Muscle of leg (tissue), 11 donors: ENCODE data around the gene PTGES. TPM values are rescaled to one million over a fixed set of nuclear protein-coding genes. Genes with fewer than 3 reads are reported as not detected.

ENCODE experiments used
- DNase-seq: peaks from one replicate; pipeline ENCODE4 v3.0.0; 2013
- H3K27ac ChIP-seq: one replicate; pipeline ENCODE4 v1.5.1; 2013; ENCODE audit warnings: mild to moderate bottlenecking, low read length, control low read depth
- H3K27me3 ChIP-seq: one replicate; pipeline ENCODE4 v1.6.1; 2013; ENCODE audit warnings: low read length; ENCODE audit not compliant: control insufficient read depth, insufficient read depth
- H3K36me3 ChIP-seq: one replicate; pipeline ENCODE4 v1.6.1; 2013; ENCODE audit warnings: low read length; ENCODE audit not compliant: control insufficient read depth, insufficient read depth
- H3K4me1 ChIP-seq: one replicate; pipeline ENCODE4 v1.6.1; 2013; ENCODE audit warnings: low read length; ENCODE audit not compliant: control insufficient read depth, insufficient read depth
- H3K4me3 ChIP-seq: one replicate; pipeline ENCODE4 v1.5.1; 2013; ENCODE audit warnings: low read length, control low read depth
- H3K9me3 ChIP-seq: replicated peaks from 2 replicates; pipeline ENCODE4 v1.6.1; 2013; ENCODE audit warnings: low read depth, low read length; ENCODE audit not compliant: control insufficient read depth
- whole genome bisulfite sequencing: methylation state at CpG from one replicate; pipeline ENCODE4 v1.1.5; 2013; ENCODE audit warnings: missing lambda C conversion rate; ENCODE audit not compliant: insufficient coverage; 5-methylcytosine and 5-hydroxymethylcytosine counted together
- polyA plus RNA-seq, 8 donors: library from polyadenylated mRNA; unstranded; fragments of 120-200 nt; gene quantifications; one replicate each; pipeline versions ENCODE4 v1.2.1 to v1.2.3, GENCODE V29; 2013; ENCODE audit warnings: inconsistent platforms in 1 of 8, low replicate concordance in 1 of 8; ENCODE audit not compliant: insufficient read length in 8 of 8, insufficient read depth in 1 of 8
- total RNA-seq: library from RNA; stranded (reverse); fragments of 120-200 nt; gene quantifications from one replicate; pipeline ENCODE4 v1.2.4, GENCODE V29; 2013

PTGES gene
- total and polyA plus RNA-seq, 9 donors = 6.7 to 10.5 (median 8.5) TPM

GRCh38 chr9:129720181-129720864 is 32.5 kb downstream of the PTGES start:
- no peak for DNase-seq
- H3K36me3 ChIP-seq = no peaks in the 10 kb centered on the region
- 77% methylated on average over 29 of the region's 31 CpGs for WGBS
- no peaks in the 10 kb centered on the region for H3K9me3 ChIP-seq
- peaks cover 17% of the 10 kb centered on the region for H3K27me3 ChIP-seq
- no peak overlapping the region for H3K27ac ChIP-seq
- peaks cover 5% of the 10 kb centered on the region for H3K4me1 ChIP-seq
- no peak overlapping the region for H3K4me3 ChIP-seq

GRCh38 chr9:129719135-129719534 is 33.7 kb downstream of the PTGES start:
- Histone ChIP-seq H3K27ac (no peak overlapping the region), H3K36me3 (no peaks in the 10 kb centered on the region), H3K4me3 (no peak overlapping the region), H3K4me1 (peaks cover 11% of the 10 kb centered on the region), H3K9me3 (no peaks in the 10 kb centered on the region), H3K27me3 (peaks cover 17% of the 10 kb centered on the region)
- no peak for DNase-seq
- 57% methylated on average over 36 of the region's 38 CpGs for WGBS

- H3K27ac ChIP-seq = no peak overlapping the region
- WGBS = 62% methylated on average over 4 of the region's 5 CpGs
- DNase-seq = no peak
- H3K27me3 ChIP-seq = peaks cover 17% of the 10 kb centered on the region
- peaks cover 12% of the 10 kb centered on the region for H3K4me1 ChIP-seq
- H3K36me3 ChIP-seq = no peaks in the 10 kb centered on the region
- no peaks in the 10 kb centered on the region for H3K9me3 ChIP-seq
- H3K4me3 ChIP-seq = no peak overlapping the region
These were observed 34.2 kb downstream of the PTGES start for GRCh38 chr9:129718647-129719046.

DNA sequence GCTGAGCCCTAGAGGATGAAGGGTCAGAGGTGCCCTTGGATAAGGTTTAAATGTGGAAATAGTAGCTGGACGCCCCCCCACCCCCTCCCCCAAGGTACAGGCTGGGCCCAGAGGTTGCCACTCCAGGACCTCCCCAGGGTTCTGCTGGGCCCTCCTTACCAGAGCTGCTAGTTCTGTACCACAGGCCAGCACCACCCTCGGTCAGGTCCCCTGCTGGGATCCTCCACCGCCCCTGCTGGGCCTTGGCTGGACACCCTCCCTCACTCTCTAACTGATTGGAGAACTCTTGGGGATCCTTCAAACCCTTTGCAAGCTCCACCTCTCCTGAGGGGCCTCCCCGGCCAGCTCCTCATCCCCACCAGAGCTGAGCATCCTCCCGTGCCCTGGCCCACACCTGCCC is 34.9 kb downstream of the PTGES start:
- Histone ChIP-seq H3K27ac (no peak overlapping the region), H3K9me3 (no peaks in the 10 kb centered on the region), H3K27me3 (peaks cover 22% of the 10 kb centered on the region), H3K4me1 (peaks cover 15% of the 10 kb centered on the region), H3K4me3 (no peak overlapping the region), H3K36me3 (no peaks in the 10 kb centered on the region)
- WGBS = 57% methylated on average over 4 of the region's 5 CpGs
- no peak for DNase-seq

DNA sequence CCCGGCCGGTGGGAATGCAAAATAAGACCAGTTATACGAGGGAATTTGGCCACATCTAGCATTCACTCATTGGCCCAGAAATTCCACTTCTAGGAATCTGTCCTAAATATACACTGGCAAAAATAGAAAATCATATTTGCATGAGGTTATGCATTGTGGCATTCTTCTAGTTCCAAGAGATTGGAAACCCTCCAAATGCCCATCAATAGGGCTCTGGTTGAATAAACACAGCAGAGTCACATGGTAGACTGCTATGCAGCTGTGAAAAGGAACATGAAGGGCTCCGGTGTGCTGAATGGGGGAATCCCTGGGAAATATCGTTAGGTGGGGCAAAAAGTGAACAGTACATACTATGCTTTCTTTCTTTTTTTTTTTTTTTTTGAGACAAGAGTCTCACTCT is 36.8 kb downstream of the PTGES start:
- 86% methylated on average over 2 of the region's 5 CpGs for WGBS
- H3K9me3 ChIP-seq = no peaks in the 10 kb centered on the region
- no peak overlapping the region for H3K4me3 ChIP-seq
- H3K4me1 ChIP-seq = peaks cover 29% of the 10 kb centered on the region
- DNase-seq = peak; percentile 31
- H3K36me3 ChIP-seq = no peaks in the 10 kb centered on the region
- no peak overlapping the region for H3K27ac ChIP-seq
- H3K27me3 ChIP-seq = peaks cover 24% of the 10 kb centered on the region

DNA sequence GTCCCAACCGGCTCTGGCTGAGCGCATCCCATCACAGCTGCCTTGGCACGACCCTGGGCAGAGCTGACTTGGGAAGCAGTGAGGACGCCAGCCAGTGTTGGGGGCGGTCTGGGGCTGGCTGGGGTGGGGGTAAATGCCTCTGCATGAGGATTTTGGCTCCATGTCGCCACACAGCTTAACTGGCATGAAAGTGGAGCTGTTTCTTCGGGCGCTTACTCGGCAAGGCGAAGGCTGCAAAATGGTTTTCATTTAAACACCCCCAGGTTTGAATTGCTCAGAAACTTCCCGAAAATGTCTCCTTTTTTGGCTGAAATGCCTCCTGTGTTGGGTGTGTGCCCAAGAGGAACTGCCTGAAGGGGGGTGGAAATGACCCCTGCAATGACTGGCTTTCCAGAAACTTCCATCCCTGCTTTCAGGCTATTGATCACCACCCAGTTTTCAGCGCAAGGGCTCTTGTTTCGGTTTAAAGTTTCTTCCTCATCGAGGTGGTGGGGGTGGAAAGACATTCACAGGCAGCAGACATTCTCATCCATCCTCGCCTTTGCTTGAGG is 38.3 kb downstream of the PTGES start:
- 45% methylated on average over 11 of the region's 15 CpGs for WGBS
- peak overlapping the region; percentile 13 for H3K27ac ChIP-seq
- no peaks in the 10 kb centered on the region for H3K9me3 ChIP-seq
- no peaks in the 10 kb centered on the region for H3K36me3 ChIP-seq
- peak overlapping the region; percentile 13 for H3K4me3 ChIP-seq
- H3K27me3 ChIP-seq = peaks cover 19% of the 10 kb centered on the region
- peak; percentile 67 for DNase-seq
- H3K4me1 ChIP-seq = peaks cover 29% of the 10 kb centered on the region

DNA sequence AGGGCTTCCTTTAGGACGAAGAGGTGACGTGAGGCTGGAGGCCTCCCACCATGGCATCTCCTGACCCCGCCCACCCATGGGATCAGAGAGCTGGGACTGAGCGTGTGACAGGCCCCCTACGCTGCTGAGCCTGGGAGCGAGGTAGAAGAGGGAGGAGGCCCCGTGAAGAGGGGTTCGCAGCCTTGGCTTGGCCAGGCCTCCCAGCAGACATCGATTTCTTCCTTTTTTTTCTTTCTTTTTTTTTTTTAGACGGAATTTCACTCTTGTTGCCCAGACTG is 39.5 kb downstream of the PTGES start:
- Histone ChIP-seq H3K27ac (no peak overlapping the region), H3K4me3 (no peak overlapping the region), H3K4me1 (peaks cover 29% of the 10 kb centered on the region), H3K36me3 (no peaks in the 10 kb centered on the region), H3K27me3 (peaks cover 13% of the 10 kb centered on the region), H3K9me3 (no peaks in the 10 kb centered on the region)
- no peak for DNase-seq
- WGBS = 60% methylated on average over 1 of the region's 10 CpGs

DNA sequence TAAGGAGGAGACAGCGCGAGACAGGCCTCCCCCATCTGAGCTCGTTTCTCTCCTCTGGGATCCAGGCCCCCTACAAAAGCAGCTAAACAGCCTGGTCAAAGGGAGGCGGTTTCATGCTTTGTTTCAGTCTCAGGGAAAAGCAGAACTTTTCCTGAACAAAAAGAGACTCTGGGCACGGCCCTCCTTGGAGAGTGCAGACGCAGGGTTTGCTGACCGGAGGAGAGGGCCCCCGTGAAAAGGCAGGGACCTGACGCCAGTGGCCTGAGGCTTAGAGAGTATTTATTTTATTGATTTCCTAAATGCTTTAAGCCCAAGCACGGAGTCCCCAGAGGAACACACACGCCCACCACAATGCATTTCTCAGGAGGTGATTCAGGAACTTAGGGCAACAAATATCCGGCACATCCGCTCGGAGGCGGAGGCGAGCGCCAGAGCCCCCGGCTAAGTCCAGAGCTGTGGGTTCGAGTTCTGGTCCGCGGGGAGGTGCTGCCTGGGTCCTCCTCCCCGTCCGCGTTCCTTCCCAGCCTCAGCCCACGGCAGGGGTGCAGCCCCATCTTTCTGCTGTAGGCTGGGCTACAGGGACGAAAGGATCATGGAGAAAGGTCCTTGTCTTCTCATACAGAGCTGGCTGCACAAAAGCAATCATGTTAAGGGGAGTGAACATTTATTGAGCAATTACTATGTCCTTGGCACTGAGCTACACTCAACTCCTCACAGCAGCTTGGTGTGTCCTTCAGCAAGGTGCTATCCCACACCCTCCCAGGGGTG is 40.0 kb downstream of the PTGES start:
- peaks cover 13% of the 10 kb centered on the region for H3K27me3 ChIP-seq
- peaks cover 29% of the 10 kb centered on the region for H3K4me1 ChIP-seq
- 31% methylated on average over 12 of the region's 26 CpGs for WGBS
- DNase-seq = peak; percentile 54
- H3K36me3 ChIP-seq = no peaks in the 10 kb centered on the region
- H3K4me3 ChIP-seq = no peak overlapping the region
- H3K27ac ChIP-seq = peak overlapping the region; percentile 68
- no peaks in the 10 kb centered on the region for H3K9me3 ChIP-seq

DNA sequence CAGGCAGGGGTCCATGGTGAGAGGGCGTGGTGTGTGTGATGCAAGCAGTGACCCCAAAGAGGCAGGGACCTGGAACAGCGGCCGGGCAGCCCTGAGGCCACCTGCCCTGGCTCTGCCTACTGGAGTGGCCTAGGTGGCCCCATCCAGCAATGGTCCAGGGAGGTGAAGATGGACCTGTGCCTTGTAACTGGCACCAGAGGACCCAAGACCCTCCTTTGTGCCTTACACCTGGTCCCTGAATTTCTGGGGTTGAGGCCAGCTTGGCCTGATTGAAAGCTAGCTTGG is 42.7 kb downstream of the PTGES start:
- WGBS = 94% methylated on average over 3 of the region's 3 CpGs
- no peak overlapping the region for H3K27ac ChIP-seq

GRCh38 chr9:129709438-129710168 is 43.2 kb downstream of the PTGES start:
- peaks cover 13% of the 10 kb centered on the region for H3K27me3 ChIP-seq
- no peak for DNase-seq
- H3K4me1 ChIP-seq = peaks cover 24% of the 10 kb centered on the region
- no peak overlapping the region for H3K4me3 ChIP-seq
- H3K27ac ChIP-seq = no peak overlapping the region
- H3K36me3 ChIP-seq = no peaks in the 10 kb centered on the region
- 65% methylated on average over 12 of the region's 17 CpGs for WGBS
- no peaks in the 10 kb centered on the region for H3K9me3 ChIP-seq

More for the DNA sequence above, 42.7 kb downstream of the PTGES start:
- Histone ChIP-seq H3K4me1 (peaks cover 28% of the 10 kb centered on the region), H3K27me3 (peaks cover 13% of the 10 kb centered on the region), H3K36me3 (no peaks in the 10 kb centered on the region), H3K9me3 (no peaks in the 10 kb centered on the region), H3K4me3 (no peak overlapping the region)
- DNase-seq = no peak
